Endothelial cell (in vitro differentiated cells): ENCODE results near the gene LIPA. TPM values are rescaled to one million over a fixed set of nuclear protein-coding genes. Genes with fewer than 3 reads are reported as not detected.

ENCODE experiments used
- DNase-seq: peaks from one replicate; pipeline ENCODE4 v3.0.0; 2021; ENCODE audit warnings: low spot score
- H3K27ac Mint-ChIP-seq: one replicate; pipeline ENCODE4 v1.8.0; 2021; ENCODE audit warnings: mixed read lengths, inconsistent platforms; ENCODE audit not compliant: unreplicated experiment
- H3K27me3 Mint-ChIP-seq: one replicate; pipeline ENCODE4 v1.8.0; 2021; ENCODE audit warnings: mild to moderate bottlenecking, moderate library complexity, mixed read lengths, inconsistent platforms; ENCODE audit not compliant: unreplicated experiment
- H3K36me3 Mint-ChIP-seq: one replicate; pipeline ENCODE4 v1.8.0; 2021; ENCODE audit warnings: mild to moderate bottlenecking, low read depth, mixed read lengths, inconsistent platforms; ENCODE audit not compliant: unreplicated experiment
- H3K4me1 Mint-ChIP-seq: one replicate; pipeline ENCODE4 v1.8.0; 2021; ENCODE audit warnings: mild to moderate bottlenecking, mixed read lengths, inconsistent platforms; ENCODE audit not compliant: unreplicated experiment
- H3K4me3 Mint-ChIP-seq: one replicate; pipeline ENCODE4 v1.8.0; 2021; ENCODE audit warnings: mild to moderate bottlenecking, mixed read lengths, inconsistent platforms; ENCODE audit not compliant: unreplicated experiment
- H3K9me3 Mint-ChIP-seq: one replicate; pipeline ENCODE4 v1.8.0; 2021; ENCODE audit warnings: mixed read lengths, inconsistent platforms; ENCODE audit not compliant: unreplicated experiment
- total RNA-seq: library from RNA; stranded (reverse); fragmentation: NEBNext Ultra II Directional; extraction: Animal tissue kit (Norgen Biotek cat#: 25700); gene quantifications from one replicate; pipeline ENCODE4 v1.2.1, GENCODE V29; 2021; ENCODE audit not compliant: unreplicated experiment
- TF ChIP-seq, protein P1 (sequence below): fragments of 200-600 bp; sonication (generic); IDR thresholded peaks from one replicate; pipeline ENCODE4 v1.5.0; 2021; ENCODE audit warnings: antibody characterized with exemption; ENCODE audit not compliant: unreplicated experiment

LIPA gene
- total RNA-seq, 1 donor from 2014 or later = 84.2 TPM

DNA sequence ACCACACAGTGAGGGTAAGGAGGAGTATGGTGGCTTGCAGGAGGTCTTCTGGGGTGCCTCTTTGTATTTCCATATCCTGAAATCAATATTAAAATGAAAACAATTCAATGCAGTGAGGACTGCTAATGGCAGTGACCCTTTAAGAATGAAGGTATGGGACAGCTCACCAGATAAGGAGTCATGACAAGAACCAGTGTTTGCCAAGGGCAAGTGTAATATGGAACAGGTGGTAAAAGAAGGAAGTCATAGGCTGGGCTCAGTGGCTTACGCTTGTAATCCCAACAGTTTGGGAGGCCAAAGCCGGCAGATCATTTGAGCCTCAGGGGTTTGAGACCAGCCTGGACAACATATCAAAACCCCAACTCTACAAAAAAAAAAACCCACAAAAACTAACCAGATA lies 20.0 kb upstream of the LIPA start:
- no peak overlapping the region for H3K27ac Mint-ChIP-seq
- TF ChIP-seq, protein P1, sequence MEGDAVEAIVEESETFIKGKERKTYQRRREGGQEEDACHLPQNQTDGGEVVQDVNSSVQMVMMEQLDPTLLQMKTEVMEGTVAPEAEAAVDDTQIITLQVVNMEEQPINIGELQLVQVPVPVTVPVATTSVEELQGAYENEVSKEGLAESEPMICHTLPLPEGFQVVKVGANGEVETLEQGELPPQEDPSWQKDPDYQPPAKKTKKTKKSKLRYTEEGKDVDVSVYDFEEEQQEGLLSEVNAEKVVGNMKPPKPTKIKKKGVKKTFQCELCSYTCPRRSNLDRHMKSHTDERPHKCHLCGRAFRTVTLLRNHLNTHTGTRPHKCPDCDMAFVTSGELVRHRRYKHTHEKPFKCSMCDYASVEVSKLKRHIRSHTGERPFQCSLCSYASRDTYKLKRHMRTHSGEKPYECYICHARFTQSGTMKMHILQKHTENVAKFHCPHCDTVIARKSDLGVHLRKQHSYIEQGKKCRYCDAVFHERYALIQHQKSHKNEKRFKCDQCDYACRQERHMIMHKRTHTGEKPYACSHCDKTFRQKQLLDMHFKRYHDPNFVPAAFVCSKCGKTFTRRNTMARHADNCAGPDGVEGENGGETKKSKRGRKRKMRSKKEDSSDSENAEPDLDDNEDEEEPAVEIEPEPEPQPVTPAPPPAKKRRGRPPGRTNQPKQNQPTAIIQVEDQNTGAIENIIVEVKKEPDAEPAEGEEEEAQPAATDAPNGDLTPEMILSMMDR = no peak

GRCh38 chr10:89270153-89270483 lies 18.5 kb upstream of the LIPA start:
- TF ChIP-seq, protein P1 = no peak
- Mint-ChIP-seq H3K36me3 (no peaks in the 10 kb centered on the region), H3K27ac (no peak overlapping the region), H3K9me3 (no peaks in the 10 kb centered on the region), H3K4me3 (no peak overlapping the region), H3K4me1 (peaks cover 4% of the 10 kb centered on the region), H3K27me3 (peaks cover 1% of the 10 kb centered on the region)
- no peak for DNase-seq

More for the DNA sequence above, 20.0 kb upstream of the LIPA start:
- H3K4me3 Mint-ChIP-seq = no peak overlapping the region
- no peaks in the 10 kb centered on the region for H3K9me3 Mint-ChIP-seq
- H3K36me3 Mint-ChIP-seq = no peaks in the 10 kb centered on the region
- peaks cover 4% of the 10 kb centered on the region for H3K4me1 Mint-ChIP-seq
- DNase-seq = no peak
- no peaks in the 10 kb centered on the region for H3K27me3 Mint-ChIP-seq

DNA sequence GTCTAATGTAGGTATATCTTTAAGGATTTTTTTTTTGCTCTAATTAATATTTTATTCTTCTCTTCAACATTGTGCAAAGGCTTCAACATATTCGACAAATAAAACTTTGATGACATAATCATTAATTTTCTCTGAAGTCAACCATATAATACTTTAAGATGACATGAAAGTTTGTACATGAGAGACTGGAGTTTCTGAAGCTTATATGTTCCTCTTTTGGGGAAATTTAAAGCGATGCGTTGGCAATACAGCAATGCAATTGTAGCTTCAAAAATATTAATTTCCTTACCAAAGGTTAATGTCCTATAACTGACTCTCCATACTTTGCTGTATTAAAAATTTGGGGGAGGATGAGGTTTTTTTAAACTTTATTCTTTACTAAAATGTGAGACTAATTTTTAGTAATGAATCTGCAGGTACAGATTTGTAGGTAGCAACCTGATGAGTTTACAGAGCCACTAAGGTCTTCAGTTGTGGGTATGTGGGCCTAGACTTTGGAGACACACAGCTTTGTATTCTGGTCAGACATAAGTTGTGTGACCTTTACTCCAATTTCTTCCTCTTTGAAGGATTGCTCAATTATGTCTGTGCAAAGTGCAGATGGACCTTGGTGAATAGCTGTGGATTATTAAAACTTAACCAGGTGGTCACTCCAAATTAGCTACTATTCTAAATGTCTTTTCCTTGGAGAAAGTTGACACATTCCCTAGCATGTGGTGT lies 18.0 kb upstream of the LIPA start:
- Mint-ChIP-seq H3K9me3 (no peaks in the 10 kb centered on the region), H3K27me3 (peaks cover 1% of the 10 kb centered on the region), H3K4me1 (peaks cover 4% of the 10 kb centered on the region), H3K27ac (no peak overlapping the region), H3K4me3 (no peak overlapping the region), H3K36me3 (no peaks in the 10 kb centered on the region)
- TF ChIP-seq, protein P1 = no peak
- no peak for DNase-seq

- peaks cover 6% of the 10 kb centered on the region for H3K4me1 Mint-ChIP-seq
- H3K27me3 Mint-ChIP-seq = peaks cover 1% of the 10 kb centered on the region
- no peak for DNase-seq
- TF ChIP-seq, protein P1 = no peak
- no peaks in the 10 kb centered on the region for H3K9me3 Mint-ChIP-seq
- H3K36me3 Mint-ChIP-seq = no peaks in the 10 kb centered on the region
- no peak overlapping the region for H3K4me3 Mint-ChIP-seq
- H3K27ac Mint-ChIP-seq = no peak overlapping the region
These were observed 15.3 kb upstream of the LIPA start for GRCh38 chr10:89266721-89267453.

DNA sequence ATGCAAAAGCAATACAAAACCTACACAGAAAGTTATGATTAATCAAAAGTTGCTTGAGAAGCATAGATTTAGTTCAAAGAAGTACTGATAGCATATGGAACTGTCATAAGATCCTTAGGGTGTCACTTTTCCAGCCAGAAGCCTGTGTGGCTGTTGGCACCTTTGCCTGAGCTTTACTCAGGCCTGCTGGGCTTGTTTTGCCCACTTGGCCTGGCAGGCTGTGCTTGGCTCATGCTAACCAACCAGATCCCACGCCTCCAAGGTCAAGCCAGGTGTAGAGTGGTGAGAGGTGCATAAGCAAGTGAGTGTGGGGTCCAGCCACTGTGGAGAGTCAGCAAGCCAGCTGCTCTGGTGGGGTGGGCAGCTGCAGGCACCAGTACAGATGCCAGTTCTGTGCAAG lies 12.0 kb upstream of the LIPA start:
- Mint-ChIP-seq H3K9me3 (no peaks in the 10 kb centered on the region), H3K36me3 (no peaks in the 10 kb centered on the region), H3K27me3 (peaks cover 1% of the 10 kb centered on the region), H3K4me3 (no peak overlapping the region), H3K27ac (no peak overlapping the region), H3K4me1 (peaks cover 15% of the 10 kb centered on the region)
- TF ChIP-seq, protein P1 = no peak
- DNase-seq = no peak
